Dendritic cell treated with granulocyte-macrophage colony-stimulating factor and Interleukin-4, amounts not matched to agents 40 ng/mL and 50 ng/mL, for 4 days (primary cell): ENCODE data around the gene CASZ1.

Source experiments
- H3K27ac Mint-ChIP-seq: one replicate; pipeline ENCODE4 v1.8.0; 2022; ENCODE audit warnings: mild to moderate bottlenecking, mixed read lengths
- H3K27me3 Mint-ChIP-seq: one replicate; pipeline ENCODE4 v1.8.0; 2022; ENCODE audit warnings: mild to moderate bottlenecking, mixed read lengths
- H3K36me3 Mint-ChIP-seq: one replicate; pipeline ENCODE4 v1.8.0; 2022; ENCODE audit warnings: low read depth, mixed read lengths
- H3K4me1 Mint-ChIP-seq: one replicate; pipeline ENCODE4 v1.8.0; 2022; ENCODE audit warnings: low read depth, mixed read lengths
- H3K4me3 Mint-ChIP-seq: one replicate; pipeline ENCODE4 v1.8.0; 2022; ENCODE audit warnings: mild to moderate bottlenecking, moderate library complexity, mixed read lengths
- H3K9me3 Mint-ChIP-seq: one replicate; pipeline ENCODE4 v1.8.0; 2022; ENCODE audit warnings: mixed read lengths
- intact Hi-C: fragments of 100-400 bp; cut with micrococcal nuclease; formaldehyde crosslinking; loops from one replicate; pipeline ENCODE4 v1.15.0; 2022

CASZ1 gene

DNA sequence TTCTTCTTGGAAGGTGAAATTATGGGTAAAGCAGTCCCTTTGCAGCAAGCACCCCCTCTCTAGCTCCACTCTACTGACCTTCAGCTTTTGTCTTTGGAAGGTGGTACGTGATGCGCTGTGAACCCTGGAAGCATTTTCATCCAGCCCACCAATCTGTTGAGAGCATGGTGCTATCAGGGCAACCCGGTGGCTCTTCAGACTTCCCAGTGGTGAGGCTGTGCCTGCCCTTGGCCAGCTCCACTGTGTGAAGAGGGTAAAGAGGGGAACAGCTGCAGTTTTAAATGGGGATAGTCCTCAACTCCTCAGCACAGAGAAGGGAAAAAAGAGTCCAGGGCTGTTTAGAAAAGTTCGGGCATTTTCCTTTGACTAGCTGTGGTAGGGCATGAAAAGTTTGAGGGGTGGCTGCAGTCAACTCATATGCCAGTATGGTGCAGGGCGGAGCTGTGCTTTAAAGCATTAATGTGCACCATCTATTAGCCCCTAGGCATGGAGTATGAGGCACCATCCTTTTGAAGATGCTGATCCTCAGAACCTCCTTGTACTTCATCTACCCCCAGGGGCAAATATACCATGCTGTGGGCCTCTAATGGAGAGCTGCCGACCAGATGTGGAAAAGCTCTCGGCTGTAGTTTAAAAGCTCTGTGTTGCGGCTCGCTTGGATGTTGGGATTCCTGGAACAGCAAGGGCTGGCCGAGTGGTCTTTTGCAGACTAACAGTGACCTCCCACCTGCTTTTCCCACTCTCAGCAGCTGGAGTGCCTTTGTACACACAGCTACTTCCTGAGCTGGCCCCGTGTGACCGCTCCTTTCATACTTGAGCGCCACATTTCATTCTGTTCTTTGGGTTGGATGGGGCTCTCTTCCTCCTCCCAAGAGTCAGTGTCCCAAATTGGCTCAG is 198.7 kb downstream of the CASZ1 start:
- Mint-ChIP-seq H3K4me1 (no peaks in the 10 kb centered on the region), H3K36me3 (peaks cover 24% of the 10 kb centered on the region), H3K4me3 (no peak overlapping the region), H3K27ac (no peak overlapping the region), H3K27me3 (no peaks in the 10 kb centered on the region), H3K9me3 (no peaks in the 10 kb centered on the region)
- intact Hi-C loops, result no loop called here

DNA sequence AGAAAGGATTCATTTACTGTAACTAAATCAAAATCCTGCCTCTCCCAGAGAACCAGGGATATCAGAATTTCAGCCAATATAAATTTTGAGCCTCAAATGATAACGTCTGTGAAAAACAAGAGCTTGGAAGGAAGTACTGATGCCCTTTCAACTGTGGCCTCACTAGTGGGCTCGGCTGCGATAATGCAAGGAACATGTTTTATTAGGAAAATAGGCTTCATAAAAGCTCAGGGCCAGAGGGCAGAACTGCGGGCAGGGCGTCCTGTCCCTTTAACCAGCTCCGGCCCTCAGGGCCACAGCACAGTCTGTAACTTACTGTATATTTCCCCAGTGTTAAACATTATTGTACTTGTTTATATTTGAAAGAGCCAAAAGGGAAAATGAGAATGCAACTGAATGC is 199.7 kb downstream of the CASZ1 start:
- no peaks in the 10 kb centered on the region for H3K4me1 Mint-ChIP-seq
- H3K27ac Mint-ChIP-seq, result no peak overlapping the region
- H3K9me3 Mint-ChIP-seq, result no peaks in the 10 kb centered on the region
- intact Hi-C loops, result no loop called here
- no peaks in the 10 kb centered on the region for H3K27me3 Mint-ChIP-seq
- no peak overlapping the region for H3K4me3 Mint-ChIP-seq
- H3K36me3 Mint-ChIP-seq, result peaks cover 19% of the 10 kb centered on the region

DNA sequence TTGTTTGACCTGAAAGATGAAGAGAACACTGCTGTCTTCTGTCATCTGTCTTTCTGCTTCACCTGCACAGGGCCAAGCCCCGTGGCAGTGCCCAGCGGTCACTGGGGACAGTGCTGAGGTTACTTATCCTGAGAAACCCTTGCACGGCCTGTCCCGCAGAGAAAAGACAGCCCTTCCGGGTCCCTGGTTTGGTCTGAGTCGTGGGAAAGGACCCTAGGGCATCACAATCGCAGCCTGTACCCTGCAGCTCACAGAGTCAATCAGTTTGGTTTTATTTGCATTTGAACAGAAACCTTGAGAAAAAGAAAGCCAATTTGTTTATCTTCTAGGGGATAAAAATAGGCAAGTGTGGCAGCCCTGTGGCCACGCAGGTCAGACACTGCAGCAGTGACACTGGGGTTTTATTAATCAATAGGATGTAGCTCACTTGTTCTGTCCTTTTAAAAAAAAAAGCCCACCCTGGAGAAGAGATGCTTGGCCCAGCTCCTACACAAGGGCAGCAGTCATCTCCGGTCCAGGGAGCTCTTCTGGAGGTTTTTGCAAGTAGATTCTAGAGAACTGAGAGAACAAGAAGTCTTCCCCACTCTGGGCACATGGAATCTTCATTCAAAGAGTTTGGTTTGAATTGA is 201.7 kb downstream of the CASZ1 start:
- H3K9me3 Mint-ChIP-seq, result no peaks in the 10 kb centered on the region
- H3K27me3 Mint-ChIP-seq, result no peaks in the 10 kb centered on the region
- H3K4me3 Mint-ChIP-seq, result no peak overlapping the region
- H3K4me1 Mint-ChIP-seq, result peaks cover 6% of the 10 kb centered on the region
- intact Hi-C loops, result no loop called here
- peaks cover 12% of the 10 kb centered on the region for H3K36me3 Mint-ChIP-seq
- no peak overlapping the region for H3K27ac Mint-ChIP-seq

DNA sequence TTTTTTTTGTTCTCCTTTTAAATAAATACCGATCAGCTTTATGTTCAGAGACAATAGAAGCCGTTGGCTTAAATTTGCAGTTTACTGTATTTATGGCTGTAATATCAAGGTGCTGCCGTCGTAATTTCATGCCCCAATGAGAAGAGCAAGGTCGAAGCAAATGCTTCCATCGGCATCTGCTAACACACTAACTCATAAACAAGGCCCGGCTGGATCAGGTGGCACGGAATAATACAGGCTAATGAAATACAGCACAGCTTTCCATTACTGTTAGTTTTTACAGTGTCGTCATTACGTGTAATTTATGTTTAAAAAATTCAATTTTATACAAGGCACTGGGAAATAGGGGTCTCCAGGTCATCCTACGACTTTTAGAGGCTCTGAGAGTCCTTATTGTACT is 202.7 kb downstream of the CASZ1 start:
- H3K4me3 Mint-ChIP-seq, result no peak overlapping the region
- H3K36me3 Mint-ChIP-seq, result peaks cover 5% of the 10 kb centered on the region
- H3K9me3 Mint-ChIP-seq, result no peaks in the 10 kb centered on the region
- intact Hi-C loops, result no loop called here
- no peaks in the 10 kb centered on the region for H3K27me3 Mint-ChIP-seq
- H3K4me1 Mint-ChIP-seq, result peaks cover 7% of the 10 kb centered on the region
- H3K27ac Mint-ChIP-seq, result no peak overlapping the region

GRCh38 chr1:10592373-10592772 is 204.1 kb downstream of the CASZ1 start:
- Mint-ChIP-seq H3K27me3 (no peaks in the 10 kb centered on the region), H3K4me1 (peaks cover 10% of the 10 kb centered on the region), H3K36me3 (no peaks in the 10 kb centered on the region), H3K4me3 (no peak overlapping the region), H3K9me3 (no peaks in the 10 kb centered on the region), H3K27ac (peak overlapping the region; percentile 30)
- intact Hi-C loops, result no loop called here

- intact Hi-C loops, result no loop called here
- Mint-ChIP-seq H3K4me3 (no peak overlapping the region), H3K4me1 (peaks cover 10% of the 10 kb centered on the region), H3K9me3 (no peaks in the 10 kb centered on the region), H3K27ac (peak overlapping the region; percentile 32), H3K27me3 (no peaks in the 10 kb centered on the region), H3K36me3 (no peaks in the 10 kb centered on the region)
These were observed 205.4 kb downstream of the CASZ1 start for GRCh38 chr1:10591010-10591409.

GRCh38 chr1:10589074-10589473 is 207.4 kb downstream of the CASZ1 start:
- H3K36me3 Mint-ChIP-seq, result peaks cover 5% of the 10 kb centered on the region
- no peak overlapping the region for H3K27ac Mint-ChIP-seq
- H3K9me3 Mint-ChIP-seq, result peaks cover 10% of the 10 kb centered on the region
- H3K4me3 Mint-ChIP-seq, result no peak overlapping the region
- intact Hi-C loops, result no loop called here
- peaks cover 23% of the 10 kb centered on the region for H3K4me1 Mint-ChIP-seq
- no peaks in the 10 kb centered on the region for H3K27me3 Mint-ChIP-seq

- H3K27ac Mint-ChIP-seq, result no peak overlapping the region
- no peak overlapping the region for H3K4me3 Mint-ChIP-seq
- peaks cover 27% of the 10 kb centered on the region for H3K4me1 Mint-ChIP-seq
- peaks cover 10% of the 10 kb centered on the region for H3K9me3 Mint-ChIP-seq
- H3K27me3 Mint-ChIP-seq, result no peaks in the 10 kb centered on the region
- peaks cover 5% of the 10 kb centered on the region for H3K36me3 Mint-ChIP-seq
- intact Hi-C loops, result no loop called here
These were observed 207.8 kb downstream of the CASZ1 start for GRCh38 chr1:10588640-10589039.
